Dendritic cell treated with granulocyte-macrophage colony-stimulating factor and Interleukin-4, amounts not matched to agents 40 ng/mL and 50 ng/mL, for 4 days (primary cell): ENCODE data around the gene BPIFA1.

Experiments
- H3K27ac Mint-ChIP-seq: one replicate; pipeline ENCODE4 v1.8.0; 2022; ENCODE audit warnings: mild to moderate bottlenecking, mixed read lengths
- H3K27me3 Mint-ChIP-seq: one replicate; pipeline ENCODE4 v1.8.0; 2022; ENCODE audit warnings: mild to moderate bottlenecking, mixed read lengths
- H3K36me3 Mint-ChIP-seq: one replicate; pipeline ENCODE4 v1.8.0; 2022; ENCODE audit warnings: low read depth, mixed read lengths
- H3K4me1 Mint-ChIP-seq: one replicate; pipeline ENCODE4 v1.8.0; 2022; ENCODE audit warnings: low read depth, mixed read lengths
- H3K4me3 Mint-ChIP-seq: one replicate; pipeline ENCODE4 v1.8.0; 2022; ENCODE audit warnings: mild to moderate bottlenecking, moderate library complexity, mixed read lengths
- H3K9me3 Mint-ChIP-seq: one replicate; pipeline ENCODE4 v1.8.0; 2022; ENCODE audit warnings: mixed read lengths
- intact Hi-C: fragments of 100-400 bp; cut with micrococcal nuclease; formaldehyde crosslinking; loops from one replicate; pipeline ENCODE4 v1.15.0; 2022

Gene BPIFA1

DNA sequence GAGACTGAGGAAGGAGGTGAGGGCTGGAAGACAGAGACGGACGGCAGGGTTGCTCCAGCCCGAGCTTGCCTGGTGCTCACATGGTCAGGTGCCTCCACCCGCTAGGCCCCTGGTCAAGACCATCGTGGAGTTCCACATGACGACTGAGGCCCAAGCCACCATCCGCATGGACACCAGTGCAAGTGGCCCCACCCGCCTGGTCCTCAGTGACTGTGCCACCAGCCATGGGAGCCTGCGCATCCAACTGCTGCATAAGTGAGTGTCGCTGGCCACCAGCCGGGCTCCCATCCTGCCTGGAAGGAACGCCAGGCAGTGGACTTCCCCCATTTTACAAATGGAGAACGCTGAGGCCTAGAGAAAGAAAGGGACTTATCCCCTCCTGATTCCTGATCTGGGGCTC lies 55.1 kb downstream of the BPIFA1 start:
- H3K4me1 Mint-ChIP-seq: peaks cover 4% of the 10 kb centered on the region
- intact Hi-C loops: no loop called here
- no peak overlapping the region for H3K27ac Mint-ChIP-seq
- peaks cover 10% of the 10 kb centered on the region for H3K27me3 Mint-ChIP-seq
- no peaks in the 10 kb centered on the region for H3K9me3 Mint-ChIP-seq
- no peaks in the 10 kb centered on the region for H3K36me3 Mint-ChIP-seq
- H3K4me3 Mint-ChIP-seq: no peak overlapping the region

DNA sequence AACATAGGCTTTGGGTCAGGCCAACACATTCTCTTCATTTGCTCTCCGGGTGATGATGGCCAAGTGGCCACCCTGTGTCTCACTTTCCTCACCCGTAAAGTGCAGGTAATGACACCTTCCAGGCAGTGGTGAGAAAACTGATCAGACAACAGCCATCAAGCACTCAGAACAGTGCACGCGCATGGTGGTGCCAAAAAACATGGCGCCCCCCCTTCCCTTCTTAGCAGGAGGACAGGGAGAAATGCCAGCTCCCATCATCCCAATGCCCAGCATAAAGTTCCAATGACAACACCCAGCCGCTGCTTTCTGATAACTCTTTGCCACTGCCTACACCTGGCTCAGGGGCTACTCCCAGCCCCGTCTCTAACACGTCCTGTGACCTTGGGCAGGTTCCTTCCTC lies 55.6 kb downstream of the BPIFA1 start:
- H3K4me1 Mint-ChIP-seq: peaks cover 4% of the 10 kb centered on the region
- no peaks in the 10 kb centered on the region for H3K36me3 Mint-ChIP-seq
- peaks cover 7% of the 10 kb centered on the region for H3K27me3 Mint-ChIP-seq
- no peak overlapping the region for H3K27ac Mint-ChIP-seq
- intact Hi-C loops: no loop called here
- no peaks in the 10 kb centered on the region for H3K9me3 Mint-ChIP-seq
- no peak overlapping the region for H3K4me3 Mint-ChIP-seq

DNA sequence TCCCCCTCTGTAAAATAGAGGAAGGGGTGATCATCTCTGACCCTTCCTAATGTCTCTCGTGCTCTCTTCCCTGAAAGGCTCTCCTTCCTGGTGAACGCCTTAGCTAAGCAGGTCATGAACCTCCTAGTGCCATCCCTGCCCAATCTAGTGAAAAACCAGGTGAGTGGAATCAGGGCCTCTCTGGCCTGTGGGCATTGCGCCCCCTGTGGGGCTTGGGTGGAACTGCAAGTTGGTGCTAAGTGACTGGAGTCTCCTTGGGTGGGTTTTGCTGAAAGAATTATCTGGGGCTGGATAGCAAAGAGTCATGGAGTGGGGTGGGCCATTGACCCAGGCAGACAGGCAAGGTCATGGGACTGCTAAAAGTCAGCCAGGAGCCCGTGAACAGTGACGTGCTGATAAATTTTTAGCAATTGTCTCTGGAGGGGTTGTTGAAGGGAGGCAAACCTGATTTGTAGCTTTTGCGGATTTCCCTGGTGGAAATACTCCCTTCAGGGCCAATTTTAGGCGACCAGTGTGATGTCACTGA lies 56.1 kb downstream of the BPIFA1 start:
- H3K36me3 Mint-ChIP-seq: no peaks in the 10 kb centered on the region
- peaks cover 6% of the 10 kb centered on the region for H3K27me3 Mint-ChIP-seq
- no peak overlapping the region for H3K27ac Mint-ChIP-seq
- H3K4me3 Mint-ChIP-seq: no peak overlapping the region
- H3K9me3 Mint-ChIP-seq: no peaks in the 10 kb centered on the region
- intact Hi-C loops: no loop called here
- H3K4me1 Mint-ChIP-seq: peaks cover 4% of the 10 kb centered on the region
